Activated CD4-positive, alpha-beta T cell treated with anti-CD3 and anti-CD28 coated beads, Interleukin-2, amount 50 U/mL, for 4 hours (primary cell): Measurements from ENCODE around the gene QSER1.
"Not testable (repeated sequence)": the region's sequence is repeated elsewhere in the genome, so short reads cannot be mapped to it uniquely, and the experiment has no call there.

Experiments
- DNase-seq, 2 experiments: peaks; one replicate each; pipeline ENCODE4 v3.0.0-alpha.2; 2020

Gene QSER1

GRCh38 chr11:32891657-32892354, 805 bp upstream of the QSER1 start:
- DNase-seq = no peak

- DNase-seq = no peak
Observed at GRCh38 chr11:32893093-32893342, 407 bp downstream of the QSER1 start.

- DNase-seq = peak in 1 of 2 experiments; percentile 1
Observed at GRCh38 chr11:32893343-32894148, 935 bp downstream of the QSER1 start.

- DNase-seq = no peak
Observed at GRCh38 chr11:32894149-32894827, 1.7 kb downstream of the QSER1 start.

GRCh38 chr11:32894921-32895320, 2.3 kb downstream of the QSER1 start:
- DNase-seq = no peak

GRCh38 chr11:32895471-32895870, 2.9 kb downstream of the QSER1 start:
- DNase-seq = no peak

GRCh38 chr11:32897103-32897502, 4.5 kb downstream of the QSER1 start:
- no peak for DNase-seq

GRCh38 chr11:32899438-32899837, 6.8 kb downstream of the QSER1 start:
- DNase-seq = no peak

GRCh38 chr11:32902089-32902665, 9.6 kb downstream of the QSER1 start:
- DNase-seq = no peak

- DNase-seq = no peak
Observed at GRCh38 chr11:32905028-32905667, 12.5 kb downstream of the QSER1 start.

- DNase-seq = no peak
Observed at GRCh38 chr11:32908619-32909018, 16.0 kb downstream of the QSER1 start.

- DNase-seq = no peak
Observed at GRCh38 chr11:32911413-32911812, 18.8 kb downstream of the QSER1 start.

GRCh38 chr11:32913445-32913844, 20.8 kb downstream of the QSER1 start:
- no peak for DNase-seq

GRCh38 chr11:32916361-32916760, 23.8 kb downstream of the QSER1 start:
- no peak for DNase-seq

- DNase-seq = no peak
Observed at GRCh38 chr11:32916994-32917393, 24.4 kb downstream of the QSER1 start.

- DNase-seq = no peak
Observed at GRCh38 chr11:32918427-32918826, 25.8 kb downstream of the QSER1 start.

- DNase-seq = no peak
Observed at GRCh38 chr11:32919338-32919737, 26.7 kb downstream of the QSER1 start.

GRCh38 chr11:32920570-32920969, 28.0 kb downstream of the QSER1 start:
- DNase-seq = no peak

GRCh38 chr11:32921204-32921603, 28.6 kb downstream of the QSER1 start:
- no peak for DNase-seq

- no peak for DNase-seq
Observed at GRCh38 chr11:32931606-32932005, 39.0 kb downstream of the QSER1 start.

GRCh38 chr11:32932196-32932595, 39.6 kb downstream of the QSER1 start:
- DNase-seq = no peak

GRCh38 chr11:32935462-32936029, 42.9 kb downstream of the QSER1 start:
- DNase-seq = no peak

GRCh38 chr11:32936178-32936577, 43.6 kb downstream of the QSER1 start:
- DNase-seq = not testable (repeated sequence)
